ENCODE data around the gene FAM76A.

DNA sequence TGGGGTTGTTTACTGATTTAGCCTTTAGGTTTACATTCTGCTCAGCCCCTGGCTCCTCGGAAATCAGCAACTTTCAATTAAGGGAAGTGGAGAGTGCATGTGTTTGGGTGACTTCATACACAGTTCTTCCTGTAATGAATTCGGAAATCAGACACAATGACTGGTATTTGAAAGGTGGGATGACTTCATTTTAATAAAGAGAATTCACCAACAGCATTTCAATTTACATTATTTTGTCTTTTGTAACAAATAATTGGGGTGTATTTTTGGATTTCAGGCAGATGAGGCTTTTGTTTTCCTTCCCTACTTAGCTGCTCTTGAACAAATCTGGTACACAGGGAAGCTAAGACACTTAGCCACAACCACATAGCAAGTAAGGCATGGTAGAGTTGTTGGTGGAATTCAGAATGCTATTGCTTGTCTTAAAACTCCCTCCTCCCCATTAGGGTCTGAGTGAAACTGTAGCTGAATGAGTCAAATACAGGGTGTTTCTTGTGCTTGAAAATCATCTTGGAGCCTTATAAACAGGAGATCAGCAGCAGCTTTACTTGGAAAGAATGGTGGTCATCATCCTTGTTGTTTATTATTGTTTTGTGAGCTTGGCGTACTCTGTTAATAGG is 48.2 kb downstream of the FAM76A start:
- TF ChIP-seq BRF2 (IDR thresholded peaks at IDR 0.05; ENCODE audit: borderline replicate concordance, insufficient read depth, insufficient read length) = no peak
- TF ChIP-seq EZH2 (IDR thresholded peaks at IDR 0.05; ENCODE audit: borderline replicate concordance, low read depth, low read length) = no peak
- no peak for TF ChIP-seq YY1 (IDR thresholded peaks at IDR 0.05; ENCODE audit: borderline replicate concordance in 1 of 3, control insufficient read depth in 1 of 3, extremely low read depth in 1 of 3, insufficient read depth in 3 of 3, insufficient read length in 1 of 3, insufficient replicate concordance in 2 of 3, low read depth in 1 of 3, low read length in 2 of 3)
- no peak for TF ChIP-seq CTCF (IDR thresholded peaks at IDR 0.05 in 2 of 3, conservative IDR thresholded peaks at IDR 0.05 in 1 of 3; ENCODE audit: insufficient read depth in 2 of 3, low read depth in 1 of 3, low read length in 3 of 3)
- no peak for TF ChIP-seq UBTF (IDR thresholded peaks at IDR 0.05; ENCODE audit: borderline replicate concordance in 1 of 2, low read depth in 2 of 2, low read length in 2 of 2)
- no peak for TF ChIP-seq KLF6 (CRISPR knock-in tag; IDR thresholded peaks at IDR 0.05; ENCODE audit: borderline replicate concordance)
- TF ChIP-seq FOXM1 (IDR thresholded peaks at IDR 0.05; ENCODE audit: low read depth) = no peak
- TF ChIP-seq FOXM1 (CRISPR knock-in tag; IDR thresholded peaks at IDR 0.05; ENCODE audit: low read depth) = no peak
- TF ChIP-seq SMC3 (conservative IDR thresholded peaks at IDR 0.05; ENCODE audit: insufficient read depth, low read depth, low read length) = no peak

Data from K562 (cell line).